GM19025 (cell line): ENCODE measurements around the gene TMEM52.

Experiments
- ATAC-seq: cut with Tn5 transposase; IDR thresholded peaks from one replicate; pipeline ENCODE4 v1.9.1; 2021; ENCODE audit warnings: mild to moderate bottlenecking, low read depth, moderate library complexity; ENCODE audit not compliant: unreplicated experiment

TMEM52 gene

GRCh38 chr1:1928231-1929101 lies 9.4 kb upstream of the TMEM52 start:
- ATAC-seq: no peak

GRCh38 chr1:1927751-1928150 lies 8.7 kb upstream of the TMEM52 start:
- no peak for ATAC-seq

GRCh38 chr1:1926886-1927660 lies 8.0 kb upstream of the TMEM52 start:
- ATAC-seq: no peak

- ATAC-seq: no peak
Observed at GRCh38 chr1:1926346-1926811, 7.3 kb upstream of the TMEM52 start.

- no peak for ATAC-seq
Observed at GRCh38 chr1:1925437-1926345, 6.6 kb upstream of the TMEM52 start.

GRCh38 chr1:1924849-1925248 lies 5.8 kb upstream of the TMEM52 start:
- ATAC-seq: no peak

GRCh38 chr1:1924386-1924785 lies 5.3 kb upstream of the TMEM52 start:
- no peak for ATAC-seq

GRCh38 chr1:1922956-1923833 lies 4.1 kb upstream of the TMEM52 start:
- ATAC-seq: no peak

GRCh38 chr1:1922702-1922955 lies 3.5 kb upstream of the TMEM52 start:
- ATAC-seq: no peak

GRCh38 chr1:1921901-1922701 lies 3.0 kb upstream of the TMEM52 start:
- no peak for ATAC-seq

- no peak for ATAC-seq
Observed at GRCh38 chr1:1921459-1921862, 2.4 kb upstream of the TMEM52 start.

- ATAC-seq: no peak
Observed at GRCh38 chr1:1920608-1921458, 1.8 kb upstream of the TMEM52 start.

- no peak for ATAC-seq
Observed at GRCh38 chr1:1920057-1920607, 1.1 kb upstream of the TMEM52 start.

- ATAC-seq: peak; percentile 72
Observed at GRCh38 chr1:1919304-1920056, 401 bp upstream of the TMEM52 start.

GRCh38 chr1:1917995-1918900 lies 831 bp downstream of the TMEM52 start:
- ATAC-seq: no peak

- no peak for ATAC-seq
Observed at GRCh38 chr1:1917304-1917976, 1.6 kb downstream of the TMEM52 start.
